ENCODE measurements around the gene ZNF595.

- no peak for TF ChIP-seq CTCF (IDR thresholded peaks at IDR 0.05)
- no peak for TF ChIP-seq POLR2AphosphoS5 (IDR thresholded peaks at IDR 0.05; ENCODE audit: low read depth, low read length)
- TF ChIP-seq REST (IDR thresholded peaks at IDR 0.05; ENCODE audit: insufficient read depth in 1 of 2, low read depth in 2 of 2, low read length in 1 of 2), result no peak
- no peak for TF ChIP-seq SIN3A (IDR thresholded peaks at IDR 0.05; ENCODE audit: borderline replicate concordance, insufficient read depth, low read depth, low read length)
- TF ChIP-seq TCF7L2 (IDR thresholded peaks at IDR 0.05; ENCODE audit: low read depth, low read length), result no peak
These were observed 60.6 kb downstream of the ZNF595 start for GRCh38 chr4:113732-114131.
